Right atrium auricular region (tissue), 2 donors: Measurements from ENCODE around the gene ZNF692. TPM values are rescaled to one million over a fixed set of nuclear protein-coding genes. Genes with fewer than 3 reads are reported as not detected.
A peak's percentile ranks its signal among the peaks of the same experiment; 100 is the strongest.

ENCODE experiments used
- DNase-seq: peaks from one replicate; pipeline ENCODE4 v3.0.0-alpha.2; 2019; ENCODE audit warnings: low spot score
- H3K27ac ChIP-seq, 2 donors: fragments of 200-600 bp; sonication (generic); 1 replicate in 1 of 2; 2 replicates in 1 of 2; pipeline ENCODE4 v1.5.1; 2016 to 2019
- H3K27me3 ChIP-seq, 2 donors: fragments of 200-600 bp; sonication (generic); one replicate each; pipeline versions ENCODE4 v1.5.1 to v1.6.0; 2017 to 2019
- H3K36me3 ChIP-seq: fragments of 200-600 bp; sonication (generic); one replicate; pipeline ENCODE4 v1.5.1; 2016
- H3K4me1 ChIP-seq, 2 donors: fragments of 200-600 bp; sonication (generic); one replicate each; pipeline versions ENCODE4 v1.5.1 to v1.6.0; 2017 to 2019
- H3K4me3 ChIP-seq, 2 donors: fragments of 200-600 bp; sonication (generic); 1 replicate in 1 of 2; 2 replicates in 1 of 2; pipeline ENCODE4 v1.5.1; 2017 to 2019; ENCODE audit warnings: mild to moderate bottlenecking in 1 of 2, moderate library complexity in 1 of 2
- H3K9me3 ChIP-seq, 2 donors: fragments of 200-600 bp; sonication (generic); one replicate each; pipeline ENCODE4 v1.5.1; 2019
- CTCF ChIP-seq, 2 donors: fragments of 200-600 bp; sonication (generic); IDR thresholded peaks; one replicate each; pipeline ENCODE4 v1.5.1; 2019; ENCODE audit warnings: antibody characterized with exemption in 2 of 2
- total RNA-seq, 2 donors: library from RNA; depleted of rRNA; stranded (reverse); fragments of >200 nt; gene quantifications; one replicate each; pipeline ENCODE4 v1.1.0, GENCODE V29; 2016

Gene ZNF692
- total RNA-seq, 2 donors from 2014 or later, result 9.7 to 11.8 TPM

DNA sequence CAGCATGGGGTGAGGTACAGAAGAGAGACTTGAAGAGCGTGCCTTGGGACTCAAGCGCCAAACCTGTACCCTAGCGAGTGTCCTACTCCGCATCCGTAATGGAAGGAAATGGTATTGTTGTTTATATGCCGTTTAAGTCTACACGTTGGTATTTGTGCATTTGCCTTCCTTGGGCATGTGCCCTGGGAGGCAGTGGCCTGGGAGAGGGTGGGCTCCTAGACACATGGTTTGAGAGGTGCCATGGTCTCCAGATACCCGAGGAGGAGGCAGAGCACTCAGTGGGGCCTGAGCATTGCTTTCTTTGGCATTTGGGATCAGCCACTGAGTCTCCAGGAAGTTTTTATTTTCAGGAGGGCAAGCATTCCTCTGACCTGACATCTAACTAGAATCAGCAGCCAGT lies 14.4 kb downstream of the ZNF692 start:
- no peak for TF ChIP-seq CTCF (IDR thresholded peaks at IDR 0.05)
- Histone ChIP-seq H3K27ac (no peak overlapping the region), H3K4me1 (peaks cover 0 to 44% of the 10 kb centered on the region in 2 donors), H3K9me3 (no peaks in the 10 kb centered on the region), H3K4me3 (no peak overlapping the region), H3K27me3 (no peaks in the 10 kb centered on the region), H3K36me3 (peaks cover 48% of the 10 kb centered on the region)
- no peak for DNase-seq

DNA sequence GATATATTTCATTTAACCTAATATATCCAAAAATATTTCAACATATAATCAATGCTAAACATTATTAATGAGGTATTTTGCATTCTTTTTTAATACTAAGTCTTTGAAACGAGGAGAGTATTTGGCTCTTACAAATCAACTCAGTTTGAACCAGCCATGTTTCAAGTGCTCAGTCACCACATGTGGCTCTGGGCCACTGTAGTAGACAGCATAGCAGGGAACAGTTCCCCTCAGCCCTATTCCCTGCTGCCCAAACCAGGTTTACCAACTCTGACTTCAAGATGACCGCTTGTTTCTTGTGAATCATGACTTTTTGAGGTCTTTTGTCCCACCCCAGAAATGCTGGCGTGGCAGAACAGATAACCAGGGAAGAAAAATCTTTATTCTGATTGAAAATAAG lies 15.2 kb downstream of the ZNF692 start:
- Histone ChIP-seq H3K9me3 (no peaks in the 10 kb centered on the region), H3K36me3 (peaks cover 40% of the 10 kb centered on the region), H3K27me3 (no peaks in the 10 kb centered on the region), H3K4me1 (peaks cover 0 to 49% of the 10 kb centered on the region in 2 donors), H3K4me3 (no peak overlapping the region), H3K27ac (peak overlapping the region in 1 of 2 donors; percentile 21)
- DNase-seq, result no peak
- no peak for TF ChIP-seq CTCF (IDR thresholded peaks at IDR 0.05)

GRCh38 chr1:248842781-248843331 lies 16.0 kb downstream of the ZNF692 start:
- H3K36me3 ChIP-seq, result peaks cover 31% of the 10 kb centered on the region
- peak overlapping the region; percentile 18 to 60 for H3K27ac ChIP-seq
- no peak for DNase-seq
- H3K4me1 ChIP-seq, result peaks cover 0 to 49% of the 10 kb centered on the region in 2 donors
- no peak overlapping the region for H3K4me3 ChIP-seq
- H3K9me3 ChIP-seq, result no peaks in the 10 kb centered on the region
- no peaks in the 10 kb centered on the region for H3K27me3 ChIP-seq
- no peak for TF ChIP-seq CTCF (IDR thresholded peaks at IDR 0.05)

DNA sequence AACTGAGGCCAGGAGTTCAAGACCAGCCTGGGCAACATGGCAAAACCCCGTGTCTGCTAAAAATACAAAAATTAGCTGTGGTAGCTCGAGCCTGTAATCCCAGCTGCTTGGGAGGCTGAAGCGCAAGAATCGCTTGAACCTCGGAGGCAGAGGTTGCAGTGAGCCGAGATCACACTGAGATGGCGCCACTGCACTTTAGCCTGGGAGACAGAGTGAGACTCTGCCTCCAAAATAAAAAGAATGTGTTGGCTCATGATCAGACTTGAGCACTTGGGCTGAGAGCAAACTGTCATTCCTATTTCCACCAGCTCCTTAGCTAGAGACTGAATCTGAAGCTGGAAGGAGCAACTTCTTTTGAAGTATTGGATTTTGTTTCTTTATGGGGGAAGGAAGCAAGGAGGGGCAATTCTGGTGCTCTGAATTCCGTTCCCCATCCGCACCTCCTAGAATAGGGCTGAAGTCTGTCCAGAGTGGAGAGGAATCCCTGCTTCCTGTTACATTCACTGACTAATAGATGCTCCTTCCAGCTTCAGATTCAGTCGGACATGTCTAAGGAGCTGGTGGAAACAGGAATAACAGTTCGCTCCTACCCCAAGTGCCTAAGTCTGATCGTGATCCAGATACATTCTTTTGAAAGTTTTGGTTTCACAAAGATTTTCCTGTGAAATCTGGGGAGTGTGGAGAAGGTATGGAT lies 17.0 kb downstream of the ZNF692 start:
- no peaks in the 10 kb centered on the region for H3K9me3 ChIP-seq
- peaks cover 0 to 54% of the 10 kb centered on the region in 2 donors for H3K4me1 ChIP-seq
- H3K4me3 ChIP-seq, result no peak overlapping the region
- peaks cover 21% of the 10 kb centered on the region for H3K36me3 ChIP-seq
- DNase-seq, result no peak
- peak overlapping the region; percentile 37 to 60 for H3K27ac ChIP-seq
- TF ChIP-seq CTCF (IDR thresholded peaks at IDR 0.05), result peak; percentile 41 to 70
- H3K27me3 ChIP-seq, result no peaks in the 10 kb centered on the region

GRCh38 chr1:248840946-248841345 lies 17.9 kb downstream of the ZNF692 start:
- DNase-seq, result no peak
- H3K4me1 ChIP-seq, result peaks cover 0 to 54% of the 10 kb centered on the region in 2 donors
- H3K4me3 ChIP-seq, result no peak overlapping the region
- H3K27ac ChIP-seq, result peak overlapping the region in 1 of 2 donors; percentile 37
- peaks cover 12% of the 10 kb centered on the region for H3K36me3 ChIP-seq
- H3K9me3 ChIP-seq, result no peaks in the 10 kb centered on the region
- H3K27me3 ChIP-seq, result no peaks in the 10 kb centered on the region
- no peak for TF ChIP-seq CTCF (IDR thresholded peaks at IDR 0.05)
